ENCODE measurements around the gene IGLL5. TPM values are rescaled to one million over a fixed set of nuclear protein-coding genes. Genes with fewer than 3 reads are reported as not detected.

IGLL5 gene
- total and polyA plus RNA-seq, 9 of the 15 experiments (the other 6 are each of a cell fraction or from before 2014, with no cell fraction given): not detected

- no peak for TF ChIP-seq CHD4 (IDR thresholded peaks at IDR 0.05; ENCODE audit: insufficient read depth, insufficient replicate concordance, low read depth, low read length, poor library complexity, severe bottlenecking)
- TF ChIP-seq E4F1 (CRISPR knock-in tag; IDR thresholded peaks at IDR 0.05; ENCODE audit: borderline replicate concordance): no peak
- 0 out of 2 replicates have a peak, but pooled peaks have one; percentile 55 for TF ChIP-seq ZNF184 (CRISPR knock-in tag; IDR thresholded peaks at IDR 0.05)
- TF ChIP-seq SRF (CRISPR knock-in tag; IDR thresholded peaks at IDR 0.05): no peak
- TF ChIP-seq RBFOX2 (IDR thresholded peaks at IDR 0.05; ENCODE audit: low read depth, low read length): no peak
- no peak for TF ChIP-seq BCOR (IDR thresholded peaks at IDR 0.05)
- no peak for TF ChIP-seq POLR2H (tag; IDR thresholded peaks at IDR 0.05; ENCODE audit: low read depth)
- no peak for TF ChIP-seq ARID1B (IDR thresholded peaks at IDR 0.05)
- no peak for TF ChIP-seq TBP (optimal IDR thresholded peaks at IDR 0.05; ENCODE audit: low read depth, low read length)
- TF ChIP-seq NR1H2 (CRISPR knock-in tag; IDR thresholded peaks at IDR 0.05): no peak
- no peak for TF ChIP-seq KAT7 (CRISPR knock-in tag; IDR thresholded peaks at IDR 0.05; ENCODE audit: borderline replicate concordance)
- TF ChIP-seq BRF2 (IDR thresholded peaks at IDR 0.05; ENCODE audit: borderline replicate concordance, insufficient read depth, insufficient read length): no peak
- TF ChIP-seq SMARCC2 (IDR thresholded peaks at IDR 0.05; ENCODE audit: low read depth): no peak
- peak; percentile 47 for TF ChIP-seq CEBPG (CRISPR knock-in tag; IDR thresholded peaks at IDR 0.05)
- no peak for TF ChIP-seq CEBPG (tag; conservative IDR thresholded peaks at IDR 0.05 in 1 of 2, IDR thresholded peaks at IDR 0.05 in 1 of 2)
- no peak for TF ChIP-seq FOXP4 (CRISPR knock-in tag; IDR thresholded peaks at IDR 0.05; ENCODE audit: borderline replicate concordance)
- no peak for TF ChIP-seq AFF1 (IDR thresholded peaks at IDR 0.05; ENCODE audit: low read depth in 1 of 2, partially characterized antibody in 2 of 2)
Measured at GRCh38 chr22:22893077-22893805, 5.6 kb downstream of the IGLL5 start (continued).

Measured in K562 (cell line).